Measurements from ENCODE around the gene AP1M1. TPM values are rescaled to one million over a fixed set of nuclear protein-coding genes. Genes with fewer than 3 reads are reported as not detected.

Gene AP1M1
- total RNA-seq, 1 experiment from 2014 or later, result 27.7 TPM

DNA sequence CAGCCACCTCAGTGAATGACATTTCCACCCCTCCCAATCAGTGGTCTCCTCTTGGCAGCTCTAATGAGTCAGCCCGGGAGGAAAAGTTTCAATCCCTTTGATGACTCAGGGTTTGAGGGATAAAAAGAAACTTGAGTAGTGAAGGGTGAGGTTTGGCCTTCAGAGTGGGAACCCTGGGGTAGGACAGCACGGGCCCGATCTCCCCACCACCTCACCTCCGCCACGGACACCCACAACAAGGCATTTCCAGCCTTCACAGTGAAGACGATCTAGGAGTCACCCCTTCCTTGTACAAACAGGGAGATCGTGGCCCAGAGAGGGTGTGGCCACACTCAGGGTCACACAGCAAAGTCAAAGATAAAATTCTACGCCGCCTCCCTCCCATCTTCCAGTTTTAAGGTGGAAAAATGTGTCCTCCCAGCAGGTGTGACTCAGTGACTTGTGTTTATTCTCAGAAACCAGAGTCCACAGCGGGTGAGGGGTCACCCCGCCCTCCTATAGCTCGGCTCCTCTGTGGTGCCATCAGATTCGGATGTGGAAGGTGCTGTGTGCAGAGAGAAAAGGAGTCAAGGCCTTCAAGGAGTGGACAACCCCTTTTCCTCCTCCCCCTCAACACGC, 36.7 kb upstream of the AP1M1 start (continued):
- TF ChIP-seq, protein P1, sequence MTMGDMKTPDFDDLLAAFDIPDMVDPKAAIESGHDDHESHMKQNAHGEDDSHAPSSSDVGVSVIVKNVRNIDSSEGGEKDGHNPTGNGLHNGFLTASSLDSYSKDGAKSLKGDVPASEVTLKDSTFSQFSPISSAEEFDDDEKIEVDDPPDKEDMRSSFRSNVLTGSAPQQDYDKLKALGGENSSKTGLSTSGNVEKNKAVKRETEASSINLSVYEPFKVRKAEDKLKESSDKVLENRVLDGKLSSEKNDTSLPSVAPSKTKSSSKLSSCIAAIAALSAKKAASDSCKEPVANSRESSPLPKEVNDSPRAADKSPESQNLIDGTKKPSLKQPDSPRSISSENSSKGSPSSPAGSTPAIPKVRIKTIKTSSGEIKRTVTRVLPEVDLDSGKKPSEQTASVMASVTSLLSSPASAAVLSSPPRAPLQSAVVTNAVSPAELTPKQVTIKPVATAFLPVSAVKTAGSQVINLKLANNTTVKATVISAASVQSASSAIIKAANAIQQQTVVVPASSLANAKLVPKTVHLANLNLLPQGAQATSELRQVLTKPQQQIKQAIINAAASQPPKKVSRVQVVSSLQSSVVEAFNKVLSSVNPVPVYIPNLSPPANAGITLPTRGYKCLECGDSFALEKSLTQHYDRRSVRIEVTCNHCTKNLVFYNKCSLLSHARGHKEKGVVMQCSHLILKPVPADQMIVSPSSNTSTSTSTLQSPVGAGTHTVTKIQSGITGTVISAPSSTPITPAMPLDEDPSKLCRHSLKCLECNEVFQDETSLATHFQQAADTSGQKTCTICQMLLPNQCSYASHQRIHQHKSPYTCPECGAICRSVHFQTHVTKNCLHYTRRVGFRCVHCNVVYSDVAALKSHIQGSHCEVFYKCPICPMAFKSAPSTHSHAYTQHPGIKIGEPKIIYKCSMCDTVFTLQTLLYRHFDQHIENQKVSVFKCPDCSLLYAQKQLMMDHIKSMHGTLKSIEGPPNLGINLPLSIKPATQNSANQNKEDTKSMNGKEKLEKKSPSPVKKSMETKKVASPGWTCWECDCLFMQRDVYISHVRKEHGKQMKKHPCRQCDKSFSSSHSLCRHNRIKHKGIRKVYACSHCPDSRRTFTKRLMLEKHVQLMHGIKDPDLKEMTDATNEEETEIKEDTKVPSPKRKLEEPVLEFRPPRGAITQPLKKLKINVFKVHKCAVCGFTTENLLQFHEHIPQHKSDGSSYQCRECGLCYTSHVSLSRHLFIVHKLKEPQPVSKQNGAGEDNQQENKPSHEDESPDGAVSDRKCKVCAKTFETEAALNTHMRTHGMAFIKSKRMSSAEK (CRISPR knock-in tag; IDR thresholded peaks at IDR 0.05; ENCODE audit: borderline replicate concordance), result no peak
- TF ChIP-seq, protein P2, sequence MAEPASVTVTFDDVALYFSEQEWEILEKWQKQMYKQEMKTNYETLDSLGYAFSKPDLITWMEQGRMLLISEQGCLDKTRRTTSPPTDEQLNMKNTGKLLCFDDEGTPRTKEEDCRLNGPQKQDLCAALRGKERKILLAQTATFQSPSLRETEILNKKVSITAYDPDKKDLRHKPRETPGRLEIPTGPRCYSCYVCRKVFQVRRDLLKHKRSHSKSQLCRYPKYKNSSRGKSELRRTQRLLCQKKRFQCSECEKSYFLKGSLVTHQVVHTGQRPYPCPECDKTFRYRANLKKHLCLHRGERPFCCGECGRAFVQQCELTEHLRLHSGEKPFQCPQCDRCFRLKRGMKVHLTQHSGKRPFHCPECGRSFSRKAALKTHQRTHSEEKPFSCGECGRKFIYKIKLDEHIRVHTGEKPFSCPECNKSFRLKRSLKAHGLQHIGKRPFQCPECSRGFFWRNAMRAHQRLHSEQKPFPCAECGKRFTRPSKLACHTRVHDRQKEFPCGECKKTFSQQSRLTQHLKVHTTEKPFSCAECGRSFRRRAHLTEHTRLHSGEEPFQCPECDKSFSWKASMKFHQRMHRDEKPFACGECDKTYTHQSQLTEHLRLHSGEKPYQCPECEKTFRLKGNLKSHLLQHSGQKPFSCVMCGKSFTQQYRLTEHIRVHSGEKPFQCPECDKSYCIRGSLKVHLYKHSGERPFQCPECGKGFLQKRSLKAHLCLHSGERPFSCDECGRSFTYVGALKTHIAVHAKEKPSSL (CRISPR knock-in tag; conservative IDR thresholded peaks at IDR 0.05), result no peak
- TF ChIP-seq, protein P3, sequence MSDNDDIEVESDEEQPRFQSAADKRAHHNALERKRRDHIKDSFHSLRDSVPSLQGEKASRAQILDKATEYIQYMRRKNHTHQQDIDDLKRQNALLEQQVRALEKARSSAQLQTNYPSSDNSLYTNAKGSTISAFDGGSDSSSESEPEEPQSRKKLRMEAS (CRISPR knock-in tag; IDR thresholded peaks at IDR 0.05), result no peak
- TF ChIP-seq, protein P4, sequence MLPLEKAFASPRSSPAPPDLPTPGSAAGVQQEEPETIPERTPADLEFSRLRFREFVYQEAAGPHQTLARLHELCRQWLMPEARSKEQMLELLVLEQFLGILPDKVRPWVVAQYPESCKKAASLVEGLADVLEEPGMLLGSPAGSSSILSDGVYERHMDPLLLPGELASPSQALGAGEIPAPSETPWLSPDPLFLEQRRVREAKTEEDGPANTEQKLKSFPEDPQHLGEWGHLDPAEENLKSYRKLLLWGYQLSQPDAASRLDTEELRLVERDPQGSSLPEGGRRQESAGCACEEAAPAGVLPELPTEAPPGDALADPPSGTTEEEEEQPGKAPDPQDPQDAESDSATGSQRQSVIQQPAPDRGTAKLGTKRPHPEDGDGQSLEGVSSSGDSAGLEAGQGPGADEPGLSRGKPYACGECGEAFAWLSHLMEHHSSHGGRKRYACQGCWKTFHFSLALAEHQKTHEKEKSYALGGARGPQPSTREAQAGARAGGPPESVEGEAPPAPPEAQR (CRISPR knock-in tag; IDR thresholded peaks at IDR 0.05), result no peak
- TF ChIP-seq PRRX2 (CRISPR knock-in tag; IDR thresholded peaks at IDR 0.05) (no peak), NR2C2 (CRISPR knock-in tag; IDR thresholded peaks at IDR 0.05) (no peak), IRF2 (CRISPR knock-in tag; IDR thresholded peaks at IDR 0.05; ENCODE audit: borderline replicate concordance, low read depth) (no peak), NR1H2 (CRISPR knock-in tag; IDR thresholded peaks at IDR 0.05) (no peak), ZNF416 (CRISPR knock-in tag; IDR thresholded peaks at IDR 0.05) (no peak)
- TF ChIP-seq, protein P5, sequence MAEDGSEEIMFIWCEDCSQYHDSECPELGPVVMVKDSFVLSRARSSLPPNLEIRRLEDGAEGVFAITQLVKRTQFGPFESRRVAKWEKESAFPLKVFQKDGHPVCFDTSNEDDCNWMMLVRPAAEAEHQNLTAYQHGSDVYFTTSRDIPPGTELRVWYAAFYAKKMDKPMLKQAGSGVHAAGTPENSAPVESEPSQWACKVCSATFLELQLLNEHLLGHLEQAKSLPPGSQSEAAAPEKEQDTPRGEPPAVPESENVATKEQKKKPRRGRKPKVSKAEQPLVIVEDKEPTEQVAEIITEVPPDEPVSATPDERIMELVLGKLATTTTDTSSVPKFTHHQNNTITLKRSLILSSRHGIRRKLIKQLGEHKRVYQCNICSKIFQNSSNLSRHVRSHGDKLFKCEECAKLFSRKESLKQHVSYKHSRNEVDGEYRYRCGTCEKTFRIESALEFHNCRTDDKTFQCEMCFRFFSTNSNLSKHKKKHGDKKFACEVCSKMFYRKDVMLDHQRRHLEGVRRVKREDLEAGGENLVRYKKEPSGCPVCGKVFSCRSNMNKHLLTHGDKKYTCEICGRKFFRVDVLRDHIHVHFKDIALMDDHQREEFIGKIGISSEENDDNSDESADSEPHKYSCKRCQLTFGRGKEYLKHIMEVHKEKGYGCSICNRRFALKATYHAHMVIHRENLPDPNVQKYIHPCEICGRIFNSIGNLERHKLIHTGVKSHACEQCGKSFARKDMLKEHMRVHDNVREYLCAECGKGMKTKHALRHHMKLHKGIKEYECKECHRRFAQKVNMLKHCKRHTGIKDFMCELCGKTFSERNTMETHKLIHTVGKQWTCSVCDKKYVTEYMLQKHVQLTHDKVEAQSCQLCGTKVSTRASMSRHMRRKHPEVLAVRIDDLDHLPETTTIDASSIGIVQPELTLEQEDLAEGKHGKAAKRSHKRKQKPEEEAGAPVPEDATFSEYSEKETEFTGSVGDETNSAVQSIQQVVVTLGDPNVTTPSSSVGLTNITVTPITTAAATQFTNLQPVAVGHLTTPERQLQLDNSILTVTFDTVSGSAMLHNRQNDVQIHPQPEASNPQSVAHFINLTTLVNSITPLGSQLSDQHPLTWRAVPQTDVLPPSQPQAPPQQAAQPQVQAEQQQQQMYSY (CRISPR knock-in tag; IDR thresholded peaks at IDR 0.05), result no peak

DNA sequence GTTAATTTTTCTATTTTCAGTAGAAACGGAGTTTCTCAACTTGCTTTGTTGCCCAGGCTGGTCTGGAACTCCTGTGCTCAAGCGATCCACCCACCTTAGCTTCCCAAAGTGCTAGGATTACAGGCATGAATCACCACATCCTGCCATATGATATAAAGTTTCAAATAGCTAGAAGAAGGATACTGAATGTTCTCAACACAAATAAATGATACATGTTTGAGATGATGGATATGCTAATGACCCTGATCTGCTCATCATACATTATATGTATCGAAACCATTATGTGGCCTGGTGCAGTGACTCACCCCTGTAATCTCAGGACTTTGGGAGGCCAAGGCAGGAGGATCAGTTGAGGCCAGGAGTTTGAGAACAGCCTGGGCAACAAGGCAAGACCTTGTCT, 35.9 kb upstream of the AP1M1 start:
- DNase-seq (ENCODE audit: low spot score) (no peak), ATAC-seq (no peak)
- POLR2A ChIA-PET, result interaction anchor here (2.2 kb wide), 1 partner anchor 86 kb away, joined by 5 read pairs; no protein-coding TSS in a partner anchor
- CTCF ChIA-PET, result interaction anchor here (0.6 kb wide), 2 partner anchors 19 to 84 kb away, joined by 3 to 4 read pairs; no protein-coding TSS in a partner anchor
- no peaks in the 10 kb centered on the region for H3K4me1 Mint-ChIP-seq
- no peak for TF ChIP-seq ZBTB21 (CRISPR knock-in tag; IDR thresholded peaks at IDR 0.05; ENCODE audit: borderline replicate concordance)
- TF ChIP-seq ZNF121 (CRISPR knock-in tag; IDR thresholded peaks at IDR 0.05), result no peak
- TF ChIP-seq ZNF263 (CRISPR knock-in tag; IDR thresholded peaks at IDR 0.05; ENCODE audit: low read depth), result no peak
- TF ChIP-seq SMAD3 (CRISPR knock-in tag; IDR thresholded peaks at IDR 0.05; ENCODE audit: borderline replicate concordance), result no peak
- H3K4me3 Mint-ChIP-seq, result no peak overlapping the region
- no peaks in the 10 kb centered on the region for H3K9me3 Mint-ChIP-seq
- H3K27ac Mint-ChIP-seq, result no peak overlapping the region
- H3K36me3 Mint-ChIP-seq, result no peaks in the 10 kb centered on the region
- H3K27me3 Mint-ChIP-seq (ENCODE audit: low read depth), result no peaks in the 10 kb centered on the region
